NCI-H1436 (cell line): ENCODE data around the gene KCNJ12.
"Not testable (repeated sequence)": the region's sequence is repeated elsewhere in the genome, so short reads cannot be mapped to it uniquely, and the experiment has no call there.

Experiments
- DNase-seq: peaks from one replicate; lab custom pipeline; 2025; lab: John Stamatoyannopoulos, UW

KCNJ12 gene

GRCh38 chr17:21387616-21388015, 11.5 kb downstream of the KCNJ12 start:
- DNase-seq, result no peak

DNA sequence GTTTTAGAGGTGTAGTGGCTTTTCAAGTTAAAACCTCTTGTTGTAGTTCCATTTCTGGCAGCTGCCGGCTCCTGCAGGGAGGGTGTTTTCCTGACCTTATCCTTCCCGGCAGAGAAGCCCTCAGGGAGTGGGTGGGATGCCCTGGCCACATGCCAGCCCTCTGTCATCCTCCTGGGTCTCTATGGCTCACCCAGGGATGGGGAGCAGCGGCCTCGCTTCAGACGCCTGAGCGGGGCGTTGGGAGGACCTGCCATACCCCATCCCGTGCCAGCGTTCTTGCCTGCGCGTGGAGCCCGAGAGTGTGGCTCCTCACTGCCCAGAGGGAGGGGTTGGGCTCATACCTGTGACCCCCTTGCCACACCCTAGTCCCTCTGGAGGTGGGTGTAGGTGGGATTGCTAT, 11.9 kb downstream of the KCNJ12 start:
- DNase-seq, result no peak

DNA sequence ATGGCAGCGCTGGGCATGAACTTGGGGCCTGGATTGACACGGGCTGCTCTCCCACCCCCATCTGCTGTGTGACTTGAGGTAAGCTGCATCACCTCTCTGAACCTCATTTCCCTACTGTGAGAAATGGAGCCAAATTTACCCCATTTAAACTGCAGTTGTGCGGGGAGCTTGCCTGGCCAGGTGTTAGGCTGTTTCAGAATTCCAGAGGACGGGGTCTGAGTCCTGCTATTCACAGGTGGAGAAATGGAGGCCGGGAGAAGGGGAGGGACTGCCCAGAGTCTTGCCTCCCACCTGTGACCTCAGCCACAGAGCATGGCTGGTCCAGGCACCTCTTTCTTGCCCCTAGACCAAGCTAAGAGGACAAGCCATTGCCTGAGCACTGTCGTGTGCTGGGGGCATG, 12.8 kb downstream of the KCNJ12 start:
- no peak for DNase-seq

DNA sequence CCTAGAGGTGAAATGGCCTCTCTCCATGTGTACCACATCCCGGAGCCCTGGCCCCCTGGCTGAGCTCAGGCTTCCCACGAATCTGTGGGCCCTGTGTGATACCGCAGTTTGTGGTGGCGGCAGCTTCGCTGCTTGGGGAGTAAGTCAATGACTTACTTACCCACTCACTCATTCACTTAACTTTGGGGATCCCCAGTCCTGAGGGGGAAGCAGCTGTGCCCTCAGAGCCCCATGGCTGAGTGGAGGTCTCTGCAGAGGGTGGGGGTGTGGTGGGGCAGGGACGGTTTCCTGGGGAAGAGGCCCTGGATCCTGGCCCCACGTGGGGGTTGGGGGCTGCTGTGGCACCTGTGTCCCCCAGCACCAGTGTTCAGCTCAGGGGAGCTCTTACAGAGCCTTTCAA, 13.2 kb downstream of the KCNJ12 start:
- DNase-seq, result no peak

GRCh38 chr17:21390294-21390693, 14.1 kb downstream of the KCNJ12 start:
- no peak for DNase-seq

DNA sequence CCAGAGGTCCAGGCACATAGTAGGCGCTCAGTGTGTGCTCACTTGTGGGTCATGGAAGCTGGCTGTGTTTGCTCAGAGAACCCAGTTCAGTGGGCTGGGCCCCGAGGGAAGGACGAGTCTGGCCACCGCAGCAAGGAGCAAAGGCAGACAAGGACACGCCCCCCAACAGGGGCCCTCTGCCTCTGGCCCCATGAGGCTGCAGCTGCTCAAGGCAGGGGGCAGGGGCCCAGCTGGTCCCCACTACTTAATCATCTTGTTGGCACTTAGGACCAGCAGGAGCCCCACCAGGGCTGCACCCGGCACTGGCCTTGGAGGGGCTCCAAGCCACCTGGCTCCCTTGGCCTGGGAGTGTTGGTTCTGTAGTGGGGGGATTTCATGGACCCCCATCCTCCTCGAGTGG, 16.1 kb downstream of the KCNJ12 start:
- no peak for DNase-seq

GRCh38 chr17:21394265-21394664, 18.1 kb downstream of the KCNJ12 start:
- DNase-seq, result no peak

- DNase-seq, result no peak
Observed at GRCh38 chr17:21395764-21396163, 19.6 kb downstream of the KCNJ12 start.

DNA sequence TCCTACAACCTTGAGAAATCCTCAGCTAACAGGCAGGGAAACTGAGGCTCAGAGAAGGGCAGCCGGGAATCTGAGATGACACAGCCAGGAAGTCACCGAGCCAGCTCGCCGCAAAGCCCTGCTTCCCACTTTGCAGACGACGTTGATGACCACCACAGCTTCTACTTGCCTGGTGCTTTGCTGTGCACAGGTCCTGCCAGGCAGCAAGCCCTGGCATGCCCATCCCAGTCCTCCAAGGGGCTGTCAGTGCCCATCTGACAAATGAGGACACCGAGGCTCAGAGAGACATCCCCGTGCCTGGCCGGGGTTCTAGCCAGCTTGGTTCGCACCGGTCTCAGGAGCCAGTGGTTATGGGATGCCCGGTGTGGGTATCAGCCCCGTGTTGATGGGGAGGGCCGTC, 20.1 kb downstream of the KCNJ12 start:
- DNase-seq, result no peak

GRCh38 chr17:21397341-21398190, 21.4 kb downstream of the KCNJ12 start:
- no peak for DNase-seq

GRCh38 chr17:21399474-21400186, 23.5 kb downstream of the KCNJ12 start:
- DNase-seq, result no peak

GRCh38 chr17:21400187-21400569, 24.0 kb downstream of the KCNJ12 start:
- not testable (repeated sequence) for DNase-seq

GRCh38 chr17:21400816-21401593, 24.8 kb downstream of the KCNJ12 start:
- no peak for DNase-seq

- DNase-seq, result not testable (repeated sequence)
Observed at GRCh38 chr17:21402166-21402571, 26.0 kb downstream of the KCNJ12 start.

DNA sequence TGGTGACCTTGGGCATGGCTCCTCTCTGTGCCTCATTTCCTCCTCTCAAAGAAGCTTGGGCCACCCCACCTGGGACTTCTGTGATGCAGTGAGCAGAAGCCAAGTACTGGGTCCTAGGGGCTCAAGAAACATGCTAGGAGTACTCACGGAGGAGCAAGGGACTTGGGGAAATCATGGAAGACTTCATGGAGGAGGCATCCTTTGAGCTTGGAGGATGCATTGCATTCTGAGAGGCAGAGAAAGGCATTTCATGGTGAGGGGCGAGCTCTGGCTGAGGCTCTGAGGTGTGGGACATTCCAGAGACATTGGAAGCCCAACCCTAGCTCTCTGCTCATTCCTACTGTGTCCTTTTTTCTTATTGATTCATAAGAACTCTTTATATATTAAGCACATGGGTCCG, 26.8 kb downstream of the KCNJ12 start:
- not testable (repeated sequence) for DNase-seq

DNA sequence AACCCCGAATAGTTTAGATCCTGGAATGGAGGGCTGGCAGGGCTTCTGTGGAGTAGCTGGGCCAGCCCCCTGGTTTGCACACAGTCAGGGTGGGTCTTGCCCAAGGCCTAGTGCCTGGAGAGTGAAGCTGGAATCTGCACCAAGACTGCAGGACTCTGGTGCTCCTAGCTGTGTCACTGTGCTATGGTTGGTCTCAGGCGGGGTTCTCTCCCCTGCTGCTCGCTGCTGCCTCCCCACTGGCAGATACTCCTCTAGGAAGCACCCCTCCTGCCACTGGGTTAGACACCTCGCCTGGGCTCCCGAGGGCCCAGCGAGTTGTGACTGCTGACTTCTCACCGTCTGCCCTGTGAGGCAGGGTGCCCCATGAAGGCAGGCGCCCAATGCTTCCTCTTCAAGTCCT, 27.9 kb downstream of the KCNJ12 start:
- not testable (repeated sequence) for DNase-seq

GRCh38 chr17:21404539-21404938, 28.4 kb downstream of the KCNJ12 start:
- not testable (repeated sequence) for DNase-seq

- not testable (repeated sequence) for DNase-seq
Observed at GRCh38 chr17:21404956-21405731, 29.0 kb downstream of the KCNJ12 start.

DNA sequence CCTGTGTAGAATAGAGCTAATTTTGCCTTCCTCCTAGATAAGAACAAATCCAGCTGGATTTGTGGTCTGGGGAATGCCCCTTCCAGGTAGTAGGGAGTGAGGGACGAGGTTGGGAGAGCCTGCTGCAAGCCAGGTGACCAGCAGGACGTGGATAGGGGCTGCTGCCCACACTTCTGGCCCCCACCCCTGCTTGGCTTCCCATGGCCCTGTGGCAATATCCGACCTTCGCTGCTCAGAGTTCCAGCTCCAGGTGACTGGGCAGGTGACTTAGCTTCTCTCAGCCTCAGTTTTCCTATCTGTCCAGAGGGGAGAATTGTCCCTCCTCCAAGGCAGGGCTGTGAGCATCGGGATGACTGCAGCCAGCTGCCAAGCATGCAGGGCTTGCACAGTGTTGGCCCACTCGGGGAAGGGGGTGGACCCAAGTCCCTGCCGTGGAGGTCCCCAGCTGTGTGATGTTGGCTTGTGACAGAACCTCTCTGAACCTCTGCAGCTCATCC, 29.8 kb downstream of the KCNJ12 start:
- not testable (repeated sequence) for DNase-seq

- not testable (repeated sequence) for DNase-seq
Observed at GRCh38 chr17:21406616-21407404, 30.7 kb downstream of the KCNJ12 start.

DNA sequence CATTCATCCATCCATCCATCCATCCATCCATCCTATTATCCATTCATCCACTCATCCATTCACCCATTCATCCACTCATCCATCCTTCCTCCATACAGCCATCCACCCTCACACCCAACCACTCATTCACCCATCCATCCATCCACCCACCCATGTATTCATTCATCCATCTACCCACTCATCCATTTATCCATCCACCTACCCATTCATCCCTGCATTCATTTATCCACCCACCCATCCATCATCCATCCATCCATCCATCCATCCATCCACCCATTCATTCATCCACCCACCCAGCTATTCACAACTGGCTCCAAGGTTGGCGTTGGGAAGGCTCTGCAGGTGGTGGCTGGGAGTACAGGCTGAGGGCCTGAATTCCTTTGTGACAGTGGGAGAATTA, 31.6 kb downstream of the KCNJ12 start:
- not testable (repeated sequence) for DNase-seq
